ENCODE measurements around the gene WFDC12.

DNA sequence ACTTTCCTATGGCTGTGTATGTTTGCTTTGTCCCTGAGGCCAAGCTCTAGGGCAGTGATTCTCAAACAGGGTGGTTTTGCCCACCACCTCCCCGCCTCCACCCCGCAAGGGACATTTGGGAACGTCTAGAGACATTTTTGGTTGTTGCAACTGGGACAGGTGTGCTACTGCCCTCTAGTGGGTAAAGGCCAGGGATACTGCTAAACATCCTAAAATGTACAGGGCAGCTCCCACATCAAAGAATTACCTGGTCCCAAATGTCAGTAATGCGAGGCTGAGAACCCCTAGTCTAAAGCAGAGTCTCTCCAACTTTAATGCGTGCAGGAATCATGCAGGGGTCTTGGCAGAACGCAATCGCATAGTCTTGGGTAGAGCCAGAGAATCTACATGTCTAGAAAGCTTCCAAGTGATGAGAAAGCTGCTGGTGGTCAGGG is 28.4 kb downstream of the WFDC12 start:
- TF ChIP-seq CTCF (IDR thresholded peaks at IDR 0.05) (peak; percentile 79), EZH2 (IDR thresholded peaks at IDR 0.05) (no peak)

Measured in neural progenitor cell (in vitro differentiated cells).